GM12875 (cell line): ENCODE measurements around the gene DAB1.

Experiments
- H3K4me3 ChIP-seq: one replicate; pipeline ENCODE4 v1.5.1; 2011; ENCODE audit warnings: low read depth, low read length, control low read depth
- CTCF ChIP-seq: IDR thresholded peaks from 2 replicates; pipeline ENCODE4 v1.5.1; 2011; ENCODE audit warnings: low read depth, mild to moderate bottlenecking, control low read depth, inconsistent platforms, low read length, moderate library complexity, borderline replicate concordance; ENCODE audit not compliant: insufficient read depth

Gene DAB1

GRCh38 chr1:57156907-57157306 lies 267.0 kb downstream of the DAB1 start:
- no peak overlapping the region for H3K4me3 ChIP-seq
- TF ChIP-seq CTCF = no peak

GRCh38 chr1:57146100-57146499 lies 277.8 kb downstream of the DAB1 start:
- no peak for TF ChIP-seq CTCF
- no peak overlapping the region for H3K4me3 ChIP-seq

GRCh38 chr1:57142999-57143398 lies 280.9 kb downstream of the DAB1 start:
- no peak for TF ChIP-seq CTCF
- H3K4me3 ChIP-seq = no peak overlapping the region

- no peak overlapping the region for H3K4me3 ChIP-seq
- no peak for TF ChIP-seq CTCF
Observed at GRCh38 chr1:57142169-57142568, 281.7 kb downstream of the DAB1 start.

GRCh38 chr1:57138432-57139078 lies 285.3 kb downstream of the DAB1 start:
- H3K4me3 ChIP-seq = no peak overlapping the region
- TF ChIP-seq CTCF = no peak

- H3K4me3 ChIP-seq = no peak overlapping the region
- TF ChIP-seq CTCF = no peak
Observed at GRCh38 chr1:57137980-57138379, 285.9 kb downstream of the DAB1 start.

GRCh38 chr1:57134803-57135202 lies 289.1 kb downstream of the DAB1 start:
- TF ChIP-seq CTCF = no peak
- H3K4me3 ChIP-seq = no peak overlapping the region
